GM19193 (cell line): Measurements from ENCODE around the gene ADAP2.

Experiments used
- POLR2A ChIP-seq: IDR thresholded peaks from 4 replicates; pipeline ENCODE4 v1.6.1; 2011; ENCODE audit not compliant: insufficient read depth, insufficient read length; ENCODE audit errors: extremely low read depth

ADAP2 gene

DNA sequence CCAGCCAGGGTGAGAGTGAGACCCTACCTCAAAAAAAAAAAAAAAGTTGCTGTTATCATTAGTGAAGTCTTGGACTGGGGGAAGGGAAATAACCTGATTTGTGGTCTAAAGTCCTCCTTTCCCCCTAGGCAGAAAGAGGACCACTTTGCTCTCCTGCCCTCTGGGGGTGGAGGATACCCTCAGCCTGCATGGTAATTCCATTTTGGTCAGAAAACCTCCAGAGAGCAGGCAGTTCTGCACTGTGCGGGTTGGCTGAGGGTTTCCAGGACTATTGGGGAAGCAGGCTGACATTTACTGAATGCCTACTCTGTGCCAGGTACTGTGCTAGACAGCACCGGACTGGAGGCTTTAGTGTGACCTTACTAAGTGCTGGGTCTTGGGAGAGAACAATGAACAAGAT, 2.6 kb downstream of the ADAP2 start:
- TF ChIP-seq POLR2A: no peak

DNA sequence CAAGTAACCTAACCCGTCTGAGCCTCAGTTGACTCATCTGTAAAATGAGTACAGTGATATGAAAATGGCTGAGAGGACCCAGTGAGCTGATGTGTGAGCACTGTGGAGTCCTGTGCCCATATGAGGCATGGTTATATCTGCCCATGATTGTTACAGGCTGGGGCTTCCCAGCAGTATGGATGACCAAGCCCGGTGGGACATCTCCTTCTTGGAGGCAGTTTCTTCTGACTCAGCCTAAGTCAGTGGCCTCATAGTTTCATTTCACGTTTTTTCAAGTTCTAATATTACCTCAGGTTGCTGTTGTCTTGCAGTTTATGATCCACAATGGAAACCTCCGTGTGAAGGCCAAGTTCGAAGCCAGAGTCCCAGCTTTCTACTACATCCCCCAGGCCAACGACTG, 4.8 kb downstream of the ADAP2 start:
- TF ChIP-seq POLR2A: no peak

DNA sequence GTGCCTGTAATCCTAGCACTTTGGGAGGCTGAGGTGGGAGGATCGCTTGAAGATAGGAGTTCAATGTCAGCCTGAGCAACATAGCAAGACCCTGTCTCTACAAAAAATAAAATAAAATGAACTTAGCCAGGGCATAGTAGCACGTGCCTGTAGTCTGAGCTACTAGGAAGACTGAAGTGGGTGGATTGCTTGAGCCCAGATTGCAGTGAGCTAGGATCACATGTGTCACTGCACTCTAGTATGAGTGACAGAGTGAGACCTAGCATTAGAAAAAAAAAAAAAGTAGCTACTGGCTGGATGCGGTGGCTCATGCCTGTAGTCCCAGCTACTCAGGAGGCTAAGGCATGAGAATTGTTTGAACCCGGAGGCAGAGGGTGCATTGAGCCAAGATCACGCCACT, 6.0 kb downstream of the ADAP2 start:
- no peak for TF ChIP-seq POLR2A

DNA sequence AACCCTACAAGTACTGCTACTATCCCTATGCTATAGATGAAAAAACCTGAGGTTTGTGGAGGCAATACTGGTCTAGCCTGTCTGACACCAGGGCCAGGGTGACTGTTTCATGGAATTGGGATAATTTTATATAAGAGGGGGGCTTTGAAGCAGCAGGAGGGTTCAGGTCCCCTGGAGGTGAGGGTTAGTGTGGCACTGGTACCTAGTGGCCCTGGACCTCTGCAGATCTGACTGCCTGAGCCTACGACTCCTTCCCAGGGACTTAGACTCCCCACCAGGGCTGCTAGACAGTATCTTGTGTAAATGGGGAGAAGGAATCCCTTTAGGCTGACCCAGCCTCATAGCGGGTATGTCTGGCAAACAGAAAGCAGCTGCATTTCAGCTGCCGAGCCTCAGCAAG, 6.8 kb downstream of the ADAP2 start:
- TF ChIP-seq POLR2A: no peak

DNA sequence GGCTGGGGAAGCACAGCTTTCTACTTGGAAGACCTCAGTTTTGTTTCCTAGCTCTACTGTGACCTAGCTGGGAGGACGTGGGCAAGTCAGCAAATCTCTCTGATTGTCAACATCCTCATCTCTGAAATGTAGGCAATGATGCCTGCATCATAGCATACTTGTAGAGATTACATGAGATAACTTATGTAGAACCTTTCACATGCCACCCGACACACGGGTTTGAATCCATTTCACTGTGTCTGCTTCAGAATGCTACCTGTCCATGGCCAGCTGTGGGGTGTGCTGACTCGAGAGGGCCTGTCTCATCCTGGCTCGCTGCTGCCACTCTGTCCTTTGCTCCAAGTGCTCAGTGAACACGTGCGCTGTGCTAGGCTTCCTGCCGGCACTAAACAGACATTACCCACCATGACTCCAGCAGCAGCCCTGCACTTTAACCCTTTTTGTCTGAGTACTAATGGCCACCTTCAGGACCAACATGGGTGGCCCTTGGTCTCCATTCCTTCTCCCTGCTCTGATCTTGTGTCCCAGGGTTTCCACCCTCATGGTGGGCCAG, 7.4 kb downstream of the ADAP2 start:
- TF ChIP-seq POLR2A: no peak

DNA sequence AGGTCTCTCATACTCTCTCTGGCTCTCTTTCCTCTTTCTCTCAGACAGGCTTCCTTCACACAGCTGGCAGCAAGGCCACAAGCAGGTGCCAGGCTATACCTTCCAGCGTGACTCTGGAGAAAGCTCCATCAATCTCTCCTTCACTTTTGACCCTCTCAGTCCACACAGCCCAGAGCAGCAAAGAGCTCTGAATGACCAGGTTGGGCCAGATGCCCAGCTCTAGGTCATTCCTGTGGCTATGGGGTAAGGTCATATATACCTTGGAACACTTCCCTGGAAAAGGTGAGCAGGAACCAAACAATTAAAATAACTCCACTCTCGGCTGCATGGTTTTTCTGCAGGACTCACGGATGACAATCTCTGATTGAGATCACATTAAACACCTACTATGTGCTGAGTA, 8.8 kb downstream of the ADAP2 start:
- no peak for TF ChIP-seq POLR2A

DNA sequence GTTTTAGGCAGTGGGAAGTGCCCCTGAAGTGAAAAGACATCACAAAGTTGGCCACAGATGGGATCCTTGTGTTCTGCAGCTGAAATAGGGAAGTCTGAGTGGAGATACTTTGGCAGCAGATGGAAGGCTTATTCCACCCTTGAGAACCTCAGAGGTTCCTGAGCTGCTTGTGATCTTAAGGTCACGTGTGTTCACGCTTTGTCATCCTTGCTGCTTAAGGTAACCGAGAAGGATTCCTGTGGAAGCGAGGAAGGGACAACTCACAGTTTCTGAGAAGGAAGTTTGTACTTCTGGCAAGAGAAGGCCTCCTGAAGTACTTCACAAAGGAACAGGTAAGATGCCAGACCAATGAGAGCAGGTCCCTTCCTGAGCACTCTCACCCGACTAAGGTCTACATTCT, 12.2 kb downstream of the ADAP2 start:
- TF ChIP-seq POLR2A: no peak

DNA sequence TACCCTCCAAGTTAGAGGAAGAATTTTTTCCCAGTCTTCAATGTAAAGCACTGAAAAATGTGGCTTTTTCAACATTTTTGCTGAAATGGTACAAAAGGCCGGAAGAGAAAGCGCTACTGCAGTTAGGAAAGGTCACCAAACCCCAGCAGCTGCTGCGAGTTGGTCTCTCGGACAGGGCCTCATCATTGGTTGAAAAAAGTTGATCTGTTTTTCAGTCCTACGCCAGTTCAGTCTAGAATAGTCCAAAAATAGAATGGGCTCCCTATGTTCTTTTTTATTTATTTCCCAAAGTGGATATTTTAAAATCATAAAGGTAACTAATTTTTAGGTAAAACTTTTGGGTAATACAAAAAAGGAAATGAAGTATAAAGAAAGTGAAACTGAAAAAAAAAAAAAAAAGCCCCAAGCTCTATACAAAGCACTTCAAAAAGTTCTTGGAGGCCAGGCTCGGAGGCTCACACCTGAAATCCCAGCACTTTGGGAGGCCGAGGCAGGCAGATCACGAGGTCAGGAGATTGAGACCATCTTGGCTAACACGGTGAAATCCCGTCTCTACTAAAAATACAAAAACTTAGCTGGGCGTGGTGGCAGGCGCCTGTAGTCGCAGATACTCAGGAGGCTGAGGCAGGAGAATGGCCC, 17.4 kb downstream of the ADAP2 start:
- no peak for TF ChIP-seq POLR2A

DNA sequence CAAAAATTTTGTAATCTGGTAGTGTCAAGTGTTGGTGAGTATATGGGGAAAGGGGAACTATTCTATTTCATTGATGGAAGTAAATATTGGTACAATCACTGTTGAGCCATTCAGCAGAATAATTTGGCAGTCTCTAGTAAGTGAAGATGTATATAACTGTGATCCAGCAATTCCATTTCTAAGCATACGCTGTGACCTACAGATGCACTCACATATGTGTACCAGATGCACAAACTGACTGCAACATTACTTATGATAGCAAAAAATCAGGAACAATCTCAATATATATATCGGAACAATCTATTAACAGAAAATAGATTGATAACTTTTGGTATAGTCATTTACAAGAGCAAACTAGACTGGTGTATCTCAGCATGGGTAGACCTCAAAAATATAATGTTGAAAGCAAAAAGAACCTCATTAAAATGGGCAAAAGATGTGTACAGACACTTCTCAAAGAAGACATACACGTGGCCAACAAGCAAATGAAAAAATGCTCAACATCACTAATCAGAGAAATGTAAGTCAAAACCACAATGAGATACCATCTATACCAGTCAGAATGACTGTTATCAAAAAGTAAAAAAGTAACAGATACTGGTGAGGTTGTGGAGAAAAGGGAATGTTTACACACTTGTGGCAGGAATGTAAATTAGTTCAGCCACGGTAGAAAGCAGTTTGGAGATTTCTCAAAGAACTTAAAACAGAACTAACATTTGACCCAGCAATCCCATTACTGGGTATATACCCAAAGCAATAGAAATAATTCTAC, 20.7 kb downstream of the ADAP2 start:
- no peak for TF ChIP-seq POLR2A

DNA sequence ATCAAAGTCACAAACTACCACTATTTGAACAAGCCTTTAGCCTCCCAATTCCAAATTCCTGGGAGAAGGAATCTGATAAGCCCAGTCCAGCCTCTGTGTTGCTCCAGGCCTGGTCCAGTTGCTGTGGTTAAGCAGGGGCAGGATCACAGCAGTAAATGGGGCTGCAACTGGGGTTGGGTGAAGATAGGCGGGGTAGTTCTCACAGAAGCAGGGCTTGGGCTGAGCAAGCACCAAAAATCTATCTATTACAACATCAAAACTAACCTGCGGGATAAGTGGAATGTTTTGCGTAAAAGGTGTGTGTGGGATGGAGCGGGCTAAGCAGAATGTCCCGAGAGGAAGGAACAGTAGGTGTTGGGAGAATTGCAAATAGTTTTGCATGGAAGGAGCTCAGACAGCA, 26.1 kb downstream of the ADAP2 start:
- no peak for TF ChIP-seq POLR2A

DNA sequence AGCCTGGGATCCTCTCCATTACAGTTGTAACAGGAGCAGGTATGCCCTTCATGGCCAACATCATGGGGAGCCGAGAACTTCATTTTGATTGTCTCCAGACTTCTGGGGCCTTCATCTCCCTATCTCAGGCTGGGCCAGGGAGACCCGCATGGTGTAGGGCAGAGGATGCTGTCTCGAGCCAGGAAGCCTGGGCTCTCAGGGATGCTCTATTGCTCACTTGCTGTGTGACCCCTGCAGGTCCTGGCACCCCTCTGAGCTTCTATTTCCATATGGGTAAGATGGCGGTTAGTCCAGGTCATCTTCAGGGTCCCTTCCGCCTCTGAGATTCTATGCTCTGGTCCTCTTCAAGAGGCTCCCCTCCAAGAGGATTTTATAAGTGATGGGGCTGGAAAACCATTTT, 28.4 kb downstream of the ADAP2 start:
- no peak for TF ChIP-seq POLR2A

DNA sequence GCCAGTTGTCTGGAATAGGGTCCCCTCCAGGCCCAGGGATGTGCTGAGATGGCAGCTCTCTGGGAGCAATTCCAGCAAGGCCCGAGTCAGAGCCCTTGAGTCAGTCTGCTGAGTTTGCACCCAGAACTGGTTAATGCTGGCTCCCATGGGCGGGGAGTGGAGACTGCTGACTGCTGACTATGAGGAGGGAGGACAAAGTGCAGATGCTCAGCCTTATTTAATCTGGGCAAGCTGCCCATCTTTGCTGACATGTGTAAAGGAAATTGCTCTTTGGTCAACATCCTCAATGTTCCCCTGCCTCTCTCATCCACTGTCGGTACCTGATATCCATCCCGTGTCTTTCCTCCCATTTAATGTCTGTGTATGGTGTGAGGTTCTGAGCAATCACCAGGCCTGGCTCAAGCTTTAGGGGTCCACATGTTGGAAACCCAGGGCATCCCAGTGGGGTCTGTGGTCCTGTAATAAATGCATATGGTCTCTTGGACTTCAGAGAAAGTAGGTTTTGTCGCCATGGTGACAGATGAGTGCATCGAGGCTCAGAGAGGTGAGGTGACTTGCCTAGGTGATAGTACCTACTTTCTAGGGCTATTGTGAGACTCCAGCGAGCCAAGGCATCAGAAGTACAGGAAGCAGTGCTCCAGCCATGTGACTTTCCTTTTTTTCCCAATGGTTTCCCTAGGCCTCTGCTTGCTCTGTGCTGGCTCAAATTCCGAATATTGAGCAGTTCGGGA, 29.1 kb downstream of the ADAP2 start:
- no peak for TF ChIP-seq POLR2A

DNA sequence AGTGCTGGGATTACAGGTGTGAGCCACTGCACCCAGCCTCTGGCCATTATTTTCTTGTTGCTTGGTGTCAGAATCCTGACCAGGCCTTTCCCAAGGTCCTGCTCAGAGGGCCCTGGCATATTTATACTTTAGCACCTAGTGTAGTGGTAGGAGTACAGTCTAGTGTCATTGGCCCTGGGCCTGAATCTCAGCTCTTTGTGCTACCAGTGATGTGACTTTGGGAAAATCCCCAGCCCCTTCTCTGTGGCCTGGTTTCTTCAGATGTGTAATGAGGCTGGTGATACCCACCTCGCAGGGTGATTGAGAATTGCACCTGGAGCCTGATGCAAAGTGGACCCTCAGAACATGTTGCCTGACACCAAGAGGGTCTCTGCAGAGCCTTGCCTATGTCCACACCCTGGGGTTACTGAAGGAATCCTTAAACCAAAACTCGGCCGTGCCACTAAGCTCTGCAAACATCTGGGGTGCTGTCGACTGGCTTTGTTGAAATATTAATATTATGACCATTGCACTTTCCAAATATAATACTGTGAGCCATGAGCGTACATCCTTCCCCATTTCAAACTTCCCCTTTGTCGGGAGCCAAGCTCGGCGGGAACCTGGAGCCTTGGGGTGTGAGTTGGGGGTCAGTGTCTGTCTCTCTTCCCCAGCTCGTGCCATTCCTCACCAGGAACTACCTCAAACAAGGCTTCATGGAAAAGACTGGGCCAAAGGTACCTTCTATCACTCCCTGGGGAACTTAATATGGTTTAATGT, 31.1 kb downstream of the ADAP2 start:
- no peak for TF ChIP-seq POLR2A

DNA sequence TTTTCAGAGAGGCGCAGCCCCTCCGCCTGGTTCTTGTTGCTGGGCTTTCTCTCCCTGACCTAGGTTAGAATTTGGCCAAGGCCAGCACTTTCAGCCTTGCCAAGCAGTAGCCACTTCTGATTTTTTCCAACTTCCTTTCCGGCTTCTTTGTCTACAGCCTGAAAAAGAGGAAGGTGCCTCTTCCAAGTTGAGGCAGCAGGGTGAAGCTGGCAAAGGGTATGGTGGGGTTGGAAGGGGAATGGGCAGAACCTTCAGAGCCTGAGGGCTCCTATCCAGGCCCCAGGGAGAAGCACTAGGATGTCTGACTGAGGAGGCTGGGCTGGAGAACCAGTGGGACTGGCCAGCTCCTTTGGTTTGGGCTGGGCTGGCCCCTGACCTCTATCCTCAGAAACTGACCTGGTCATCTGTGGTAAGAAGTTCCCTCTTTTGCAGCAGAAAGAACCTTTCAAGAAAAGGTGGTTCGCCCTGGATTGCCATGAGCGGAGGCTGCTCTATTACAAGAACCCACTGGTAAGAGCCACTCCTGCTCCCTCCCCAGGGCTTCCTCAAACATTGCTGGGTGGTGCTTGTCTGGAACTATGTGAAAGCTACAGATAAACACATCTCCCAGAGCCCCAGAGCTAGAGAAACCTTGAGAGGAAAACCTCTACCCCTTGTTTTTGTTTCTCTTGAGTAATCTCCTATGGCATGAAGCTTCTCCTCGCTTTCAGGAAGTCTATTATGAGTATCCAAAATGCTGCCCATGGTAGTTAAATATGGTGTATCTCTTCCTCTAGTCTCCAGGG, 32.5 kb downstream of the ADAP2 start:
- TF ChIP-seq POLR2A: no peak
